ENCODE data around the gene MCTP1.

DNA sequence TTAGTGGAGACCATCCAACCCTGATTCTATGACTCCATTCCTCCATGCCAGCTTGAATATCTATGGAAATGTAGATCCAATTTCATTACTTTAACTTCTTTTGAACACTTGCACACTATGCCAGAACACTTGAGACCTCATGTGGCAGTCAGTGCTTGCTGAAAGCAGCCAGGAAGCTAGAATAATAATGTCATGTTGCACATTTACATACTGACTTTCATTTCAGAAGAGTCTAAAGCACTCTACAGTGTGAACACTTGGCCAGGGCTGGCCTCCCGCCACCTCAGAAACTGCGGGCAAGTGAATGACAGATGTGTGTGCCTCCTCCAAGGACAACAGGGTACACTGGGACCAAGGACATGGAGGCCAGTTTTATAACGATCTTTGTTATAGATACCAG, 569.1 kb downstream of the MCTP1 start:
- TF ChIP-seq, protein P1, sequence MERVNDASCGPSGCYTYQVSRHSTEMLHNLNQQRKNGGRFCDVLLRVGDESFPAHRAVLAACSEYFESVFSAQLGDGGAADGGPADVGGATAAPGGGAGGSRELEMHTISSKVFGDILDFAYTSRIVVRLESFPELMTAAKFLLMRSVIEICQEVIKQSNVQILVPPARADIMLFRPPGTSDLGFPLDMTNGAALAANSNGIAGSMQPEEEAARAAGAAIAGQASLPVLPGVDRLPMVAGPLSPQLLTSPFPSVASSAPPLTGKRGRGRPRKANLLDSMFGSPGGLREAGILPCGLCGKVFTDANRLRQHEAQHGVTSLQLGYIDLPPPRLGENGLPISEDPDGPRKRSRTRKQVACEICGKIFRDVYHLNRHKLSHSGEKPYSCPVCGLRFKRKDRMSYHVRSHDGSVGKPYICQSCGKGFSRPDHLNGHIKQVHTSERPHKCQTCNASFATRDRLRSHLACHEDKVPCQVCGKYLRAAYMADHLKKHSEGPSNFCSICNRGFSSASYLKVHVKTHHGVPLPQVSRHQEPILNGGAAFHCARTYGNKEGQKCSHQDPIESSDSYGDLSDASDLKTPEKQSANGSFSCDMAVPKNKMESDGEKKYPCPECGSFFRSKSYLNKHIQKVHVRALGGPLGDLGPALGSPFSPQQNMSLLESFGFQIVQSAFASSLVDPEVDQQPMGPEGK (CRISPR knock-in tag; IDR thresholded peaks at IDR 0.05; ENCODE audit: borderline replicate concordance), result no peak
- no peak for TF ChIP-seq ZFP30 (CRISPR knock-in tag; IDR thresholded peaks at IDR 0.05)
- TF ChIP-seq, protein P2, sequence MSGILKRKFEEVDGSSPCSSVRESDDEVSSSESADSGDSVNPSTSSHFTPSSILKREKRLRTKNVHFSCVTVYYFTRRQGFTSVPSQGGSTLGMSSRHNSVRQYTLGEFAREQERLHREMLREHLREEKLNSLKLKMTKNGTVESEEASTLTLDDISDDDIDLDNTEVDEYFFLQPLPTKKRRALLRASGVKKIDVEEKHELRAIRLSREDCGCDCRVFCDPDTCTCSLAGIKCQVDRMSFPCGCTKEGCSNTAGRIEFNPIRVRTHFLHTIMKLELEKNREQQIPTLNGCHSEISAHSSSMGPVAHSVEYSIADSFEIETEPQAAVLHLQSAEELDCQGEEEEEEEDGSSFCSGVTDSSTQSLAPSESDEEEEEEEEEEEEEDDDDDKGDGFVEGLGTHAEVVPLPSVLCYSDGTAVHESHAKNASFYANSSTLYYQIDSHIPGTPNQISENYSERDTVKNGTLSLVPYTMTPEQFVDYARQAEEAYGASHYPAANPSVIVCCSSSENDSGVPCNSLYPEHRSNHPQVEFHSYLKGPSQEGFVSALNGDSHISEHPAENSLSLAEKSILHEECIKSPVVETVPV (CRISPR knock-in tag; IDR thresholded peaks at IDR 0.05), result no peak
- TF ChIP-seq, protein P3, sequence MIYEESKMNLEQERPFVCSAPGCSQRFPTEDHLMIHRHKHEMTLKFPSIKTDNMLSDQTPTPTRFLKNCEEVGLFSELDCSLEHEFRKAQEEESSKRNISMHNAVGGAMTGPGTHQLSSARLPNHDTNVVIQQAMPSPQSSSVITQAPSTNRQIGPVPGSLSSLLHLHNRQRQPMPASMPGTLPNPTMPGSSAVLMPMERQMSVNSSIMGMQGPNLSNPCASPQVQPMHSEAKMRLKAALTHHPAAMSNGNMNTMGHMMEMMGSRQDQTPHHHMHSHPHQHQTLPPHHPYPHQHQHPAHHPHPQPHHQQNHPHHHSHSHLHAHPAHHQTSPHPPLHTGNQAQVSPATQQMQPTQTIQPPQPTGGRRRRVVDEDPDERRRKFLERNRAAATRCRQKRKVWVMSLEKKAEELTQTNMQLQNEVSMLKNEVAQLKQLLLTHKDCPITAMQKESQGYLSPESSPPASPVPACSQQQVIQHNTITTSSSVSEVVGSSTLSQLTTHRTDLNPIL (CRISPR knock-in tag; IDR thresholded peaks at IDR 0.05; ENCODE audit: low read depth), result no peak
- TF ChIP-seq, protein P4, sequence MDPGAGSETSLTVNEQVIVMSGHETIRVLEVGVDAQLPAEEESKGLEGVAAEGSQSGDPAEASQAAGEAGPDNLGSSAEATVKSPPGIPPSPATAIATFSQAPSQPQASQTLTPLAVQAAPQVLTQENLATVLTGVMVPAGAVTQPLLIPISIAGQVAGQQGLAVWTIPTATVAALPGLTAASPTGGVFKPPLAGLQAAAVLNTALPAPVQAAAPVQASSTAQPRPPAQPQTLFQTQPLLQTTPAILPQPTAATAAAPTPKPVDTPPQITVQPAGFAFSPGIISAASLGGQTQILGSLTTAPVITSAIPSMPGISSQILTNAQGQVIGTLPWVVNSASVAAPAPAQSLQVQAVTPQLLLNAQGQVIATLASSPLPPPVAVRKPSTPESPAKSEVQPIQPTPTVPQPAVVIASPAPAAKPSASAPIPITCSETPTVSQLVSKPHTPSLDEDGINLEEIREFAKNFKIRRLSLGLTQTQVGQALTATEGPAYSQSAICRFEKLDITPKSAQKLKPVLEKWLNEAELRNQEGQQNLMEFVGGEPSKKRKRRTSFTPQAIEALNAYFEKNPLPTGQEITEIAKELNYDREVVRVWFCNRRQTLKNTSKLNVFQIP (CRISPR knock-in tag; IDR thresholded peaks at IDR 0.05; ENCODE audit: borderline replicate concordance, low read depth), result no peak
- no peak for TF ChIP-seq ARNTL (CRISPR knock-in tag; IDR thresholded peaks at IDR 0.05; ENCODE audit: borderline replicate concordance, low read depth)
- no peak for TF ChIP-seq RARB (CRISPR knock-in tag; IDR thresholded peaks at IDR 0.05)

Measured in SK-N-SH treated with all-trans-retinoic acid at 6 μM for 48 hours (cell line).